Fibroblast of skin of right quadriceps (primary cell): Measurements from ENCODE around the gene RBM20.
"Not testable (repeated sequence)": the region's sequence is repeated elsewhere in the genome, so short reads cannot be mapped to it uniquely, and the experiment has no call there.

Source experiments
- DNase-seq: peaks from one replicate; pipeline ENCODE4 v3.0.0-alpha.2; 2013

Gene RBM20

DNA sequence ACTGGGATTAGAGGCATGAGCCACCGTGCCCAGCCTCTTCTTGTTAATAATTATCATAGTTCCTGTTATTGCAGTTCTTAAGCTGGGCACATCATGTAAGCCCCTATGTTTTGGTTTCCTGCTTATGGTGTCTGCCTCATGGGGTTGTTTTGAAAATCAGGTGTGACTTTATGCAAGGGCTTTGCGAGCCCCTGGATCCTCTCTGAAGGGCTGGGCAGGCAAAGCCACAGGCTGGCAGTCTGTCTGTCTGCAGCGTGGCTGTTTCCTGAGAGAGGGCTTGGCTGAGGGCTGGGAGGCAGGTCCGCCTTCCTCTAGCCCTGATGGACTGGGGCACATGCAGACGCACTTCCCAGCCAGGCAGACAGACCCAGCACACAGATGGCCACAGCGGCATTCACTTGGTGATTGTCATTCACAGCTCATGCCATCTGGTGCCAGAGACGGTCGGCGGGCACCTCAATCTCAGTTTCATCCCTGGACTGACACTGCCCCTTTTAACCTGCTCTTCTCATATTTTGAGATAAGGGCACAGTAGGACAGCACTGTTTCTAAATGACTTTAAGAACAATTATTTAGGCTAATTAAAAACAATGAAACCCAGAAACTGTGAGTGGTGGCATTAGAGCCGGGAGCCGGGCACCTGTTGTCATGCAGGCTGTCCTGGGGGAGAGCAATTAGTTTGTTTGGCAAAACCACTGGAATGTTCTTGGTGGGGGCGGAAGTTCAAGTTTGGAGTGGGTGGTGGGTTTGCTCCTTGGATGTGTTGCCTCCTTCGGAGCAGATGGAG lies 35.5 kb downstream of the RBM20 start:
- no peak for DNase-seq

DNA sequence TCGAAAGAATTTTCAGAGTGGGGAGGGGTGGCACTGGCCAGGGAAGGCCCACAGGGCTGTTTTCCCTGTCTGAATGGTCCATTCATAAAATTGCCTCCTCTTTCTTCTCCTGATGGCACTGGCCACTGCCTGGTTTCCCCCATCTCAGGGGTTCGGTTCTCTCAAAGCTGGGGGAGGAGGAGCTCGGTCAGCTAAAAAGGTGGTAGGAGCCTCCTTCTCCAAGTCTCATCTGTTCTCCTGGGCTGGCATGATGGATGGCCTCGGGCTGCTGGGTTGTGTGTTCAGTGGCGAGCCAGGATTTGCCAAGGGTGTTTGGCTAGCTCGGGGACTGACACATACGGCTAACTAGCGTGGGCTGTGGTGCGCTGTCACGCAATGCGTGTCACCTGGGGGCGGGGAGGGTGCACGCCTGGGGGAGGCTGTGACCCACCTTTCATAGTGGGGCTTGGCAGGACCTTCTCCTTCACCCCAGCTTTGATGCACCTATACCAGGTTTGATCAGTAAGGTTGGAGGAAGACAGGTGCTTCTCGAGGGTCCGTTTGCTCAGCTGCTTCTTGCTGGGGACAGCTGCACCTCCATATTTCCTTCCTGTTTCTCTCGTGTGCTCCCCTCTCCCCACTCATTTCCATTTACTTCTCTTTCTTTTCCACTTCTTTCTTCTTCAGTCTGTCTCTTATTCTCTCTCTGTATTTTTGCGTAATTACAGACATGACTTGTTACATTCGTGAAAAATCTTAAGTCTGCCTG lies 36.3 kb downstream of the RBM20 start:
- no peak for DNase-seq

- DNase-seq, result peak; percentile 26
These were observed 37.0 kb downstream of the RBM20 start for GRCh38 chr10:110681023-110681681.

- DNase-seq, result no peak
These were observed 38.2 kb downstream of the RBM20 start for GRCh38 chr10:110682348-110682747.

DNA sequence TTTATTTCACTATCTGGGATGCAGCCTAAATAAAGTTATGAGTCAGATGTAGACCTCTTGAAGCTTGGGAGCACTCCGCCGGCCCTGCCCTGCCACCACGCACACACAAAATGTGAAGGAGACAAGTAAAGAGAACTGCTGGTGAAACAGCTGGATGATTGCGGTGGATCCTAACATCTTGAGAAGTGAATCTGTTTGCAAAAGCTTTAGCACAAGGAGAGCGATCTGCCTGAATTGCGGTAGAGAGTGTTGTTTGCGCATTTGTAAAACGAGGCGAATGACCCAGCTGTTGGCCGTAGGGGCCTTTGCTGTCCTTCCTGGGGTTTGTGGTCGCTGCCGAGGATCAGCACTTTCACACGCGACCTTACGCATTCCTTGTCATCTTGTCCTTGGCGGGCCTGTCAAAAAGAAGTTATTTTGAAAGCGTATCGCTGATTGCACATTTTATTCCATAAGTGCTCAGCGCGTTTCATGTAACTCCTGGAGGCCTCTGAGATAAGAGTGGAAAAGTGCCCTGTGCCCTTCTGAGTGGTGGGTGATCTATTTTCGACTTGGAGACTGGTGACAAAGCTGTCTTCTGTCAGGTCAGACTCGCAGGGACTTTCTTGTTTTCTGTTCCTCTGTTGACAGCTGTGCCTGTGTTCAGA lies 40.8 kb downstream of the RBM20 start:
- DNase-seq, result peak; percentile 9

GRCh38 chr10:110686047-110686446 lies 41.9 kb downstream of the RBM20 start:
- DNase-seq, result peak; percentile 33

DNA sequence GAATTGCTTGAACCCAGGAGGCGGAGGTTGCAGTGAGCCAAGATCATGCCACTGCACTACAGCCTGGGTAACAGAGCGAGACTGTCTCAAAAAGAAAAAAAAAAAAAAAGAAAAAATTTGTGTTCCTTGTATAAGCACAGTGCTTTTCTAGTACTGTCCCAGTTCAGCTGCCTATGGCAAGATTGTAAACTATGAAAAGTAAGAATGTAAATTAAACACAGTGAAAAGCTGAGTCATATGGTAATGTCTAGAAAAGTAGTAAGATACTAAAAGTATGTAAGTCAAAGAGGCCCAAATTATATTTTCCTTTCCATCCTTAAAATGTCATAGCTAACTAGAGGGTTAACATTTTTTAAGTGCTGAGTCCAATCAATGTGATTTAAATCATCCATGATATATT lies 42.8 kb downstream of the RBM20 start:
- DNase-seq, result peak; percentile 39

DNA sequence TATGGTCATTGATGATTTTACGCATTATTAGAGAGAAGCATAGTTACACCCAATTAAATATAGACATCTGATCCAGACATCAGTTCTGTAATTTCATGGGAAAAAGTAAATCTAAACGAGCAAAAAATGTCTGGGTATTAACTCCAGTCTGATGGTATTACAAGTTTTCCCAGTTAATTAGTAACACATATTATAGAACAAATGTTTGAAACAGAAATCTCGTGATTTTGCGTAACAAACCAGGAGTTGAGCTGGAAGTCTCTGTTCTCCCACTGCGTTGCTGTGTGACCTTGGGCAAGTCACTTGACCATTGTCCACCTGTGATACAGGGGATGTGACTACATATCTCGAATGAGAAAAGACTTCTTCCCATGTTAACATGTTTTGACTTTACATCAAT lies 43.3 kb downstream of the RBM20 start:
- no peak for DNase-seq

GRCh38 chr10:110691139-110691538 lies 47.0 kb downstream of the RBM20 start:
- no peak for DNase-seq

GRCh38 chr10:110694263-110694662 lies 50.1 kb downstream of the RBM20 start:
- DNase-seq, result no peak

- no peak for DNase-seq
These were observed 50.8 kb downstream of the RBM20 start for GRCh38 chr10:110694820-110695538.

DNA sequence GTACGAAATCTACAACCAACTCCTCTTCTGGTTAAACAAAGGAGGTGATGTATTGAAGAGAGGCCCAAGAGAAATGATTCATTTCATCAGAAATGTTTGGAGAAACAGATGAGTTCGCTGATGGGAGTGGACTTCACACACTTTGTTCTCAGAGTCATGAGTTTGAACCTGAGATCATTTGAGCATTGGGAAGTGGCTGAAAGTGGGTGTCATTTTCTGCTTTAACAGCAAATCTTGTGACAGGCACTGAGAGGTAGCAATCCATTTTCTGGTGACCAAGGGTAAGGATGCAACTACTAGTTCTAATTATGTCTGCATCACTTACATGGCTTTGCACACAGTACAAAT lies 51.4 kb downstream of the RBM20 start:
- no peak for DNase-seq

DNA sequence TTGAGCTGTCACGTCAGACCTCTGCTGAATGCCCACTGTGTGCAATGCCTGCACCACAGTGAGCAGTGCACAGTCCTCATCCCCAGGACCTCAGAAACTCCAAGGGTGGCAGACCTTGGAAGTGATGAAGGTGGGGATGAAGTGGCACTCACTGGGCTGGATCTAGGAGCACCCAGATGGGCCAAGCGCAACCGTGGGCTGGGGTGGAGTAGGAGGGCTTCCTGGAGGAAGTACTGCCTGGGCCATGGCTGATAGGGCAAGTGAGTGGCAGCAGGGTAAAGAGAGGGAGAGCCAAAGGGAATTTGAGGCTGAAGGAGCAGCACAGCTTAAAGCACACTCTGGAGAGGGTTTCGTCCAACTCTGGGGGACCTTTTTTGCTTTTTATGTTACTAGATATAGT lies 52.3 kb downstream of the RBM20 start:
- no peak for DNase-seq

DNA sequence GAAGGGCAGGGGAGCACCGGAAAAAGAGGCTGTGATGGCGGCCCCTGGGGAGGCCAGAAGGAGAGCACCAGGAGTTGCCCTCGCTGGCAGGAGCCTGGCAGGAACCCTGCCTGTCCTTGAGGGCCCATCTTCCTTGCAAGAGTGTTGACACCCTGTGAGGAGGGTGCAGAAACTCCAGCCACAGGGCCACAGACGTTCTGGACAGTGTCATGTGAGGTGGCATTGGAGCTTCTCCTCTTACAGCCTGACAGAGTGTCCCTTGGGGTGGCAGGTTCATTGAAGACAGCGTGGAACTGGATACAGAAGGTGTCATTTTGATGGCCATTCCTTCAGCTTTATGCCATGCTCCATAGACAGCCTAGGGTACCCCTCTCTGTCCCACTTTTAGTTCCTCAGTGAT lies 54.2 kb downstream of the RBM20 start:
- DNase-seq, result no peak

DNA sequence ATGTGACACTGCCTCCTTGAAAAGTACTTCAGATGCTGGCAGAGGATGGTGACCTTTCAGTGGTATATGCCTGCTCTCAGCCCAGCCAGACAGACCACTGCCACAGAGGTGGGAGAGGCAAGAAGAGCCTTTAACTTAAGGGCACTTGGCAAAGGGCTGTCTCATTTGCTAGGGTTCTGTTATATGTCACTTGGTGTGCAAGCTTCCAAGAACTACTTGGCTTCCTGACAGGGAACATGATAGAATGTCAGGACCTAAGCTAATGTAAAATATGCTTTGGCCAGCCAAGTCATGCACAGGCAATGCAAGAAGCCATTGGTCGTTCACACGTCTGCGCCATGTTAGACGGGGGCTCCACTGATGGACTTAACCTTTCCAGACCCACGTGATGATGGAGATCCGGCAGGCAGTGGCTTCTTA lies 54.7 kb downstream of the RBM20 start:
- DNase-seq, result no peak

GRCh38 chr10:110699859-110700468 lies 55.8 kb downstream of the RBM20 start:
- no peak for DNase-seq

- no peak for DNase-seq
These were observed 56.9 kb downstream of the RBM20 start for GRCh38 chr10:110700947-110701616.

DNA sequence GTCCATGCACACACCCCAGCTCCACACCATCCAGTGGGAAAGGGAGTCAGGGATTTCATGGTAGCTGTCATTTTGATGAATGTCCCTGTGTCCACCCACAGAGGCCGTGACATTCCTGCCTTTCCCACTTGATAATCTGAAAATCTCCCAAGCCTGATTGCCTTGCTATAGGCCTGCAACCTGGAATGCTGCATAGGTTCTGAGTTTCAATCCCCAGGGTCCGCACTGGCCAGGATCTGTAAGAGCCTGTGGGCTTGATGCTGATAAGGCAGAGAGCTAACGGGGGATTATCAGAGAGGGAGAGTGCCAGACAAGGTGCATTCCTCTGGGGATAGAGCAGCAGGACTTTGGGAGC lies 57.5 kb downstream of the RBM20 start:
- no peak for DNase-seq

DNA sequence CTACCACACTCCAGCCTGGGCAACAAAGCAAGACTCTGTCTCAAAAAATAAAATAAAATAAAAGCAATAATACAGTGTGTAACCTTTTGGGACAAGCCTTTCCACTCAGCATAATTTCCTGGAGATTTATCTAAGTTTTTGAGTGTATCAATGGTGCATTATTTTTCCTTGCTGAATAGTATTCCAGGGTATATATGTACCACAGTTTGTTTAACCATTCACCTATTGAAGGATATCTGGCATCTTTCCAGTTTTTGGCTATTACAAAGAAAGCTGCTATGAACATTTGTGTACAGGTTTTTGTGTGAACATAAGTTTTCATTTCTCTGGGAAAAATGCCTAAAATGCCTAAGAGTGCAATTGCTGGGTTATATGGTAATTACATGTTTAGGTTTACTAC lies 59.9 kb downstream of the RBM20 start:
- DNase-seq, result no peak

DNA sequence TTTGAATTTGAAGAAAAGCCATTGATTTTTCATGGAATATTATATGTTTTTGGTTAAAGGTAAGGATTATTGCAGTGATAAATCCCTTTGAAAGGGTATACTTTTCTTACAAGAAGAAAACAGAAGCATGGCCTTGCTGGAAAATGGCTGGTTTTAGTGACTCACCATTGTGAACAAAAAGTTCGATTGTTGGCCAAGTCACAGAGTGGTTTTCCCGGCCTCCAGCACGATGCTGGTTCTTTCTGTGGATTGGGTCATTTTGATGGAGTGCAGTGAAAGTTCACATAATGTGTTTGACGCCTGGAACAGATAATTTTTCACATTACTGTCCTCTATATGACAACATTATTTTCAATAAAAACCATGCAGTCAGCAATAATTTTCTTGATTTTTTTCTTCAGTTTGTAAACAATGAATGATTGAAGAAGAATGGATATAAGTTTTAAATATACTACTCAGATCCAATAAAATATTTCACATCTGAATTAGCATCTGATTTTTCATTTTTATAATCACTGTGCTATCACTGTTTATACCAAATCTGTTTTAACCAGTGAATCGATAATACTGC lies 60.9 kb downstream of the RBM20 start:
- no peak for DNase-seq

- DNase-seq, result not testable (repeated sequence)
These were observed 61.5 kb downstream of the RBM20 start for GRCh38 chr10:110705596-110705995.
